ENCODE data around the gene ROPN1.
A peak's percentile ranks its signal among the peaks of the same experiment; 100 is the strongest.
"Not testable (repeated sequence)": the region's sequence is repeated elsewhere in the genome, so short reads cannot be mapped to it uniquely, and the experiment has no call there.

Gene ROPN1

DNA sequence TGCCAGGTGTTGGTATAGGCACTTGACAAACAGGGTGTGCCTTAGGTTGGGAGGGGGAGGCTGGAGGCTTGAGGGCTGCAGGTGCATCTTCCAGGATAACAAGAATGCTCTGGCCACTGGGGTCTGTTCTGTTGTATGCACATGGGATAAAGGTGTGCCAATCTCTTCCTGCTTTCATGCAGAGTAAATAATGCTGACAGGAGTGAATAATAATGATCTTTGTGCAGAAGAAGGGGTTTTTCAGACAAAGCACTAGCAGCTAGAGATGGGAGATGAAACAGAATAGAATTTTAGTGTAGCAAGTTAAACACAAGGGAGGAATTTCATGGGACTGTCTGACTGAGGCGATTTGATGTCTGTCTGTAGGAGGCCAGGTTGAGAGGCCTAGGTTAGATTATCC, 1.9 kb upstream of the ROPN1 start:
- no peak for DNase-seq

DNA sequence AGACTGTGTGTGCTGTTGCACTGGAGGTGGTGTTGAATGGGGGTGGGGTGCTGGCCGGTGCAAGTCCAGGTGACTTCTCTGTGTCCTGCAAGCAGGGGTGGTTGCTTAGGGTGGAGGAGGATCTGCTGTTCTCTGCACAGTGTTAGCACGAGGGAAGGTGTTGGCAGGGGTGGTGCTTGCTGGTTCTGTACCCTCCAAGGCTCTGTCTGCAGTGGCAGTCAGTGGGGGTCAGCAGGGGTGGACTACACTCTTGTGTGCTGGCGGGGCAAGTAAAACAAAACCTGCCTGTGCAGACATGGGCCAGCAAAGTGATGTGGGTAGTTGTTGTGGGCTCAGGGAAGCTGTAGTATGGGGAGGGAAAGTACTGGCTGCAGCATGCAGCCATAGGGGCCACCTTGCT, 5.5 kb downstream of the ROPN1 start:
- no peak for DNase-seq

DNA sequence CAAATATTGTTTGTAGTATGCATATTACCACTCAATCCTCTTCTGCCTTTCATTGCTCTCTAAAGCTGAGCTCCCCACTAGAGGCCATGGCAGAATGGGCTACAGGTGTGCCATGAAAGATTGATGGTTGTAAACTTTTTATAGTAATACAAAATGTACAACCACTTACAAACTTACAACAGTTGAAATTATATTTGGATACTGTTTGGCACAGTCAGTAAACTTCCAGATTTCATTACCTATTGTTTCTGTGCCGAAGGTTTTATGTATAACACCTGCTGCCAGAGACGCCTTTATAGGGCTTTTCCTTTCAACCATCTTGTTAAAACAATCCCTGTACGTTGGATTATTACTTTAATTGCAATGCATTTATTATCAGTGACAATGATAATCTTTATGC, 7.0 kb downstream of the ROPN1 start:
- DNase-seq = no peak

DNA sequence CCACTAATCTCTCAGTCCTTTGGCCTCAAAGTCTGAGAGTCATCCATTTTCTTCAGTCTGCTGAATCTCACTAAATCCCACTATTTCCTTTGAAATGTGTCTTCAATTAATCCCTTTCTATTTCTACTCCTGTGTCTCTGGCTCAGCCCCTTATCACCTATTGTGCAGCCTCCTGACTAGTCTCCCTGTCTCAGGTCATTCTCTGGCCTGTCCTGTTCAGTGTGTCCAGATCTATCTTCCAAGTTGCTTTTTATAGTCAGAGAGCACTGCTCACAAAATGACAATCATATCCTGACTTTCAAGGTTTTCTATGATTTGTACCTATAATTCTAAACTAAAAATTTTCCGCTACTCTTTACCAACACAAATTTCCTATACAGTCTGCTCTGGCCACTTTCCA, 7.6 kb downstream of the ROPN1 start:
- DNase-seq = no peak

DNA sequence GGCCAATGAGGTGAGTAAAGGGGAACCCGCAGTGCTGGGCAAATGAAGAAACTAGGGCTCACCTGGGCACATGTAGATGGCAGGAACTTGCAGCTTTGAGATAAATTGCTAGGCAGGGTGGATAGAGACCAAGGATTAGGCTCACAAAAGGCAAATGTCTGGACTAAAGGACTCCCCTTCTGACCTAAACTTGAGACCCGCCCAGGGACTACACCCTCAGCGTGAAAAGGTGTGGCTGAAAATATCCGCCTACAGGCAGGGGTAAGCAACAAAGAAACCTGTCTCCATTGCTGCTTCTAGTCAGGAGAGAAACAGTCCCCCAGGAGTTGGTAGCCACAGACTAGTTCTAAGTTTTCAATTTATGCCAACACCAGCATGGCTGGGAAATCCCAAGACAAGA, 10.6 kb downstream of the ROPN1 start:
- DNase-seq = not testable (repeated sequence)

DNA sequence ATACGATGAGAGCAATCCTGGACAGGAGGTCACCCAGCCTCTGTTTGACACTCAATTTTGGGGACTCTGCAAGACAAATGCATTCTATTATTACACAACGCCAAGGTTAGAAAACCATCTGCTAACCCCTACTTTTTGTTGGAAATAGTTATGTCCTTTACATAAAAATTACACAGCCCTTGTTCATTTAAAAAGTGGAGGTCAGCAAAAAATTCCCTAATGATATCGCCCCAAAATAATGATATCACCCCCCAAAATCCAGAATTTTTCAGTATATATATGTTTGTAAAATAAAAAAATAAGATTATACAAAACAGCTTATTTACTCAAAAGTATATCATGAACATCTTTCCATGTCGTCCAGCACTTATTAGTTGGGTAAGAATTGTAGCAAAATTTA, 11.4 kb downstream of the ROPN1 start:
- no peak for DNase-seq

DNA sequence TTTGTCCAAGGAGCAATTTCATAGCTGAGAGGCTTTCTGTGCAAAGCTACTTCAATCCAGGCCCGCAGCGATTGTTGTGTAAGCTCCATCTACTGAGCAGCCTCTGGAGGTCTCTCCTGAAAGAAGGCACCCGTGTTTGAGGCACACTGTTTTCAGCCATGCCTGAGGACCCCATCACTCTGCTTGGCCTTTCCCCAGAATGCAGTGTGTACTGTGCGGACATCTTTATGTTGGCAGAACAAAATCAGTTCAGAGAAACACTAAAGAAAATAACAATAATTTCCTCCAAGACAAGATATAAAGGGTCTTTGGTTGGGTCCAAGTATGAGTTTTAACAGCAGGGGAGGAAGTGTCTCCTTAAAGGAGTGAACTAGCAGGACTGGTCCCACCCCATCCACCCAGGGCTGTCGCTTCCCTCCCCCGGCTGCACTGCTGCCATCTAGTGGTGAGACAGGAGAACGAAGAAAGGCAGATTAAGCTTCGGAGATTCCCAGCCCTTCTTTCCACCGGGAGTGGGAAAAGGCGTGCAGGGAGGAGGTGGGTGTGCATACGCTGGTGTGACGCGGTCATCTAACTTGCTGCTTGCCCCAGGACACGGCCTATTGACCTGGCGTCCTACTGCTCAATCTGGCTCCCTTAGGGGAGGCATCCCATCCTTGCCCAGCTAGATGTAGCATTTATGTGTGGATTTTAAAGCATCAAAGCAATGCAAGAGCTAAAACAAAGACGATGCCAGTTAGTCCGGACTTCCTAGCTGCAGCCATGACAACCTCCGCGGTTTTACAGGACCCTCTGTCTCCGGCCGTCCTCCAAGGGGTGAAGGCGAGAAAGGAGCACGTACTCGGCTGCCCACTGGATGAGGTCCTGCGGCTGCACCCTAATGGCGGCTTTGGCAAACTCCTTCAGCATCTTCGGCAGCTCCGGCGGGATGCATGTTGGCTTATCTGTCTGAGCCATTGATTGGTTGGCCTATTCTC, 12.1 kb downstream of the ROPN1 start:
- not testable (repeated sequence) for DNase-seq

DNA sequence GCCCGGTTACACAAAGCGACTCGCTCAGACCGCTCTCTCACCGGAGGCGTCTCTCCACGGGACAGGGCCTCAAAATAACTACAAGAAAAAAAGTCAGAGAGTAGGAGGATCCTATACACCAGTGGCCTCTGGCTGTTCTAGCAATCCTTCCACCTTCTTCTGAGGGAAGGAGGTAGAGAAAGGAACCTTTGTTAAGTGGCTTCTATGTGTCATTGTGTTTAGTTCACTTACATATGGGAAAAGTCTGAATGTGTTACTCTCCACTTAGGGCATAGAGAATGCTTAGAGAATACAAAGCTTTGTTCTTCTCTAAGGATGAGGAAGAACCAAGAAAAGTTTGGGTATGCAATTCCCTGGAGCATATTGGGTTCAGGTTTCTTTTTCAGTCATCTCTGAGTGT, 15.0 kb downstream of the ROPN1 start:
- not testable (repeated sequence) for DNase-seq

DNA sequence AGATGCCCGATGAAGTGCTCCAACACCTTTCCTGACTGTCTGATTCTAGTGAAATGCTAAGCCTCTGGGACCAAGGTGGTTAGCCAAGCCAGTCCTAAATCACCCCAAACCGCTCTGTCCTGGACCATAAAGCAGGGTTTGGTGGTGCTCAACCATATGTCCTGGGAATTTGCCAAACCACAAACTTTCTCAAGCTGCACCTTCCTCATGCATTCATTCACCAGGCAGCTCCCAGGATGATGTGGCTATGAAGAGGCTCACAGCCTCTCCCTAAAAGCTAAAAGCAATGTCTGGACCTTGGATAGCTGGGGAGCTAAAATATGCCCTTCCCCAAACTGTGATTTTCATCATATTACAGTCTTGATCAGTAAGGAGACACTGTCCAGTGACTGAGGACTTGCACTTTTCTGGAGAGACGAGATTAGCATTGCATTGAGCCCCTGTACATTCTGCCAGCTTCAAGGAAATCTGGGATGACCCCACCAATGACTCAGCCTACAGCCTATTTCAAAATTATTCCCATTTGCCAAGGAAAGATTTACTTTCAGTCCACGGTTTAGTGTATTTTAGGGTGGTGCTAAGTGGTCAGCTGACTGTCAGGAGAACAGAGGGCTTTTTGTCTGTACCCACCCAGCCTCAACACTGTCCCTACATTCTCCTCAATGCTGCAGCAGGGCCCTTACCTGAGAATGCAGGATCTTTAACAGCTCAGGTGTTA, 15.6 kb downstream of the ROPN1 start:
- not testable (repeated sequence) for DNase-seq

DNA sequence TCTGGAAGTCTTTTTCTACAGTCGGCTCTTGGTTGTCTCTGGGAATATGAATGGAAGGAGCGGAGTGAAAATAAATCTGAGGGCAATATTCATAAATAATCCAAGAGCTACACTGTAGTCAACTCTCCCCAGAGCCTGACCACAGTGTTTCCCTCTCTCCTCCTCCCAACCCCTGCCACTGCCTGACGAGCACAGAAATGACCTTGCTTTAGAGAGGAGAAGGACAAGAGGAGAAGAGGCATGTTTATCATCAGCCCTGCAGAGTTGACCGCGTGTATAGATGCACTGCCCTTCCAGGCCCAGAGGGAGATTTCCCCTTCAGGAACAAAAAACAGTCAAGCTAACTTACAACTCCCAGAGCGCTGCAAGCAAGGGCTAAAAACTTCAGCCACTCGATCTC, 16.9 kb downstream of the ROPN1 start:
- DNase-seq = not testable (repeated sequence)

DNA sequence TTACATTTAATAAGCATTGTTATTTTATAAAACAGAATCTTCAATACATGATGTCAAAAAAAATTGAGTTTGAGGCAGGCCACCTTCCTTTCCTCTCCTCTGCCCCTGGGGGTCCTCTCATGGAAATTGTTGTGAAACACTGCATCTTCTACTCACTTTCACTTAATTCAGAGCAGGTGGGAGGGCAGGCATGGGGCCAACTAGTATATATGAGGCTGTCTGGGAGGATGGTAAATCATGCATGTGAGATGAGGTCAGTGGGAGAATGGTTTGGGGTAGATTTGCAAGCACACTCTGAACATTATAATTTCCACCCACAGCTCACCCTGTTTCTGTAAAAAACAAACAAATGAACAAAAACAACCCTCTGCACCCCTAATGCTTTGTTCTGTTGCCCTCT, 20.5 kb downstream of the ROPN1 start:
- DNase-seq = no peak

DNA sequence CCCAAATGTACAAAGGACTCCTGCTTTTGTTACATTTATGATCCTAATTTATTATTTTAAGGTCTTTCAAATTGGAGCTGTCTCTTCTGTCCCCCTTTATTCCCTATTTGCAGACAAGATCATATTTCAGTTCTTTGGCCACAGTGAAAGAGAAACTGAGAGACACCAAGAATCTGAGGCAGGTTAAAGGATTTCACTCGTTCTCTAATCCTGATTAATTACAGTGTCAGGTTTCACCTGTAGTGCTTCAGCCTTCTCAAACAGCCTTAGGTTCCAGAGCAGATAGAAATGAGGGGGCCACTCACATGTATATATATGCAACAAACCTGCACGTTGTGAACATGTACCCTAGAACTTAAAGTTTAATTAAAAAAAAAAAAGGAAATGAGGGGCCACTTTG, 24.7 kb downstream of the ROPN1 start:
- DNase-seq = not testable (repeated sequence)

DNA sequence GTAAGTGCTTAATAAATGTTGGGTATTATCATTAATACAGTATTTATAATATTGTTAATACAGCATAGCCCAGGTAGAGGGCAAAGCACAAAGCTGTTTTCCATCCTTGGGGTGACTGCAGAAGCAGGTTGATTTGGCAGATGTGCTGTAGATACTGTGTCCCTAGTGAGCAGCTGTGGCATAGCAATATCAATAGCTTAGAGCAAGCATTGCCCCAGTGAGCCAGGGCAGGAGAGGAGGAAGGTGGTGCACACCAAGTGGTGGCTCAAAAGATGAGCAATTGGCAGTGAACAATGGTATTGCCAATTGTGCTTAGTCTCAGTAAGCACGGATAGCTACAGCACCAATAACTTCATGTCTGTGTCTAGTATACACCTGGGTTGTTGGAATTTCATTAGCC, 25.1 kb downstream of the ROPN1 start:
- DNase-seq = not testable (repeated sequence)

DNA sequence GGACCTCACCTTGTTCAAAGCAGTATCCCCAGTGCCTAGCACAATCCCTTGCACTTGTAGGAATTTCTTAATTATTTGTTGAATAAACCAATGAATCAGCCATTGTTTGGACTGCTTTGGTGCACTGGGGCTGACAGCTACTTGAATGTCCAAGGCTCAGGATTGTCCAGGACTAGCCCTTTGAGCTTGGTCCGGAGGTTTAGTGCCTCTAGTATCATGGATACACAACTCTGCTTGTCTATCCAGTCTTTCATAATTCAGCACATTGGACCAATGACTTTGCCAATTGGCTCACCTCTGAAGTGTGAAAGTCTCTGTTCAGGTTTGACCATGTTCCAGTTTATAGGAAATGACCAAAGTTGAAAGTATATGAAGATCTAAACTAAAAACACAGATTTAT, 27.1 kb downstream of the ROPN1 start:
- DNase-seq = not testable (repeated sequence)

DNA sequence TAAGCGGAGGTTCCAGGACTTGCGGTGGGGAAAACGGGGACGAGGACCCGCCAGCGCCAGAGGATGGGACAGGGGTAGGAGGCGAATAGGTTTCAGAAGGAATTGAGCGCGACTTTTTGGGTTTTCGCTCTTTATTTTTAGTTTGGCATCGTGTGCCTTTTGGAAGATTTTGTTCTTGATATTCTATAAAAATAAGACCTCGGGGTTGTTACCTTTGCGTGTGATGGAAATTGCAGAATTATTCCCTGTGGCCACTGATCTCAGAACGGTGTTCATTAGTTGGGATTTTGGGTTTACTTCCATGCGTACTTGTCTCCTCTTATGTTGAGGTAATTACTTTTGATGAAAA, 30.4 kb downstream of the ROPN1 start:
- no peak for DNase-seq

DNA sequence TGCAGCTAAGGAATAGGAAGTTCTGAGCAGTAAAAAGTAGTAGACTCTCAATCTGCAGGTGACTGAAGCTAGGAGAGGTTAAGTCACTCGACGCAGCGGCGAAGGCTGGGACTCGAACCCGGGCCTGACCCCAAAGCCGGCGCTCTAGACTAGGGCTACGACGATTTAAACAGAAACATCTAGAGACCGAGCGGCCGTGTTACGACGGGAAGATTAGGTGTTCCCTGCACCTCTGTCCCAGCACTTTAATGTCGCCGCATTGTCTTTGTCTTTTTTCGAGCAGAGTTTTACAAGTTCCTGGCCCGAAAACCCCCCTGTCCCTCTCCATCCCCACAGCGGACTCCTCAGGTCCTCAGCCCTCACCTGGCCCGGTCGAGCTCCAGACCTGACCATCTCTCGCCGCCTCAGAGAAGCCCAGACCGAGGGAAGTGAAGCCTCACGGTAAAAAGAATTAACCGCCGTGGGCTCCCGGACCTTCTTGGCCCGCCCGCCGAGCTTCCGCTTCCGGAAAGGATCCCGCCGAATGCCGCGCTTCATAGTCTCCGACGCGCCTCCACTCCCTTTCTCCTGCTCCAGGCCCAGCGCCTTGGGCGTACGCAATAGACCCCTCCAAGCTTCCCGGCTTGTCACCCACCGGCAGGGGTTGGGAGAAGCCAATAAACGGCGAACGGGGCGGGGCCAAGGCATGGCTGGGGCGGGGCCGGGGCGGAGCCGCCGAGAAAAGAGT, 31.0 kb downstream of the ROPN1 start, which contains the start of gene CCDC14:
Gene CCDC14, minus strand, starts transcription at position 449 of the 727 bp plus-strand sequence. Its CDS starts 56 bp downstream, at position 393.
- DNase-seq = peak; percentile 78

DNA sequence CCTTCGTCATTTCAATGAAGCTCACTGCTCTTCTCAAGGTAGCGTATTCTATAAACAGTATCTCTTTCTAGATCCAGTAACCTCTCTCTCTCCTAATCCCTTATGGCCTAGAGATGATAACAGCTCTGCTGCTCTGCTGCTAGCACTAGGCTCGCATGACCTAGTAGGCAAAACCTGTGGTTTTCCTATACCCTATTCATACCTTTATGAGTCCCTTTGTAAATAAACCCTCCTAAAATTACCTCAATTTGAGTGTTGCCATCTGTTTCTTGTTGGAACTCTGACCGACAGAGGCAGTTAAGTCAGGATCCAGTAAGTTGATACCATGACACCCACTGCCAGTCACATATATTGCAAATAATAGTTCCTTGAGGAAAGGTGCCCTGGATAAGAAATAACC, 38.2 kb downstream of the ROPN1 start:
- no peak for DNase-seq

DNA sequence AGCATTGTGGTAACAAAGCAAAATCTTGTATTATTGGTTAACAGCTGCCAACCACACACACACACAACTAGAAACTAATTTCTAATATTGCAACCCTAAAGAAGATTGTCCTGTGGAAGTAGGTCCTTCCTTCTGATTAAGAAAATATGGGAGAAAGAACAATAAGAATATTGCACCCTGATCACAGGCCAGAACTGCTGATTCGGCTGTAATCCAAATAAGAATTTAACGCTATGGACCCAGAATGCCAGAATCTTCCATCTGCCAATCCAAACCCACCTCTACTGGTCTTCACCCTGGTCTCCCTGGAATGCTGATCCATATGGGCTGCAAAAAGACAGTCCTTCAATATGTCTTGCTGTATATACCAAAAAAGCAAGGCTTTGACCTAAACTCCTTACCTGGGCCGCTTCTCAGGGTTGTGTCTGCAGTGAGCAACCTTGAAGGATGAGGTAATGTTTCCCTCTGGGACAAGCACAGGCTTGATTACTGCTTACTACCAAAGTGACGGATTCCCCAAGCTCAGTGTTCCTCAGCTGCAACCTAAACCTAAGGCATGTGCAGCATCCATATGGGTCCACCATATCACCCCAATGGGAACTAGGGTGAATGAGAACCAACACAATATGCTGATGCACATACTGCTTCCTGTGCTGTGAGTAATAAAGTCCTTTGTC, 38.9 kb downstream of the ROPN1 start:
- no peak for DNase-seq

DNA sequence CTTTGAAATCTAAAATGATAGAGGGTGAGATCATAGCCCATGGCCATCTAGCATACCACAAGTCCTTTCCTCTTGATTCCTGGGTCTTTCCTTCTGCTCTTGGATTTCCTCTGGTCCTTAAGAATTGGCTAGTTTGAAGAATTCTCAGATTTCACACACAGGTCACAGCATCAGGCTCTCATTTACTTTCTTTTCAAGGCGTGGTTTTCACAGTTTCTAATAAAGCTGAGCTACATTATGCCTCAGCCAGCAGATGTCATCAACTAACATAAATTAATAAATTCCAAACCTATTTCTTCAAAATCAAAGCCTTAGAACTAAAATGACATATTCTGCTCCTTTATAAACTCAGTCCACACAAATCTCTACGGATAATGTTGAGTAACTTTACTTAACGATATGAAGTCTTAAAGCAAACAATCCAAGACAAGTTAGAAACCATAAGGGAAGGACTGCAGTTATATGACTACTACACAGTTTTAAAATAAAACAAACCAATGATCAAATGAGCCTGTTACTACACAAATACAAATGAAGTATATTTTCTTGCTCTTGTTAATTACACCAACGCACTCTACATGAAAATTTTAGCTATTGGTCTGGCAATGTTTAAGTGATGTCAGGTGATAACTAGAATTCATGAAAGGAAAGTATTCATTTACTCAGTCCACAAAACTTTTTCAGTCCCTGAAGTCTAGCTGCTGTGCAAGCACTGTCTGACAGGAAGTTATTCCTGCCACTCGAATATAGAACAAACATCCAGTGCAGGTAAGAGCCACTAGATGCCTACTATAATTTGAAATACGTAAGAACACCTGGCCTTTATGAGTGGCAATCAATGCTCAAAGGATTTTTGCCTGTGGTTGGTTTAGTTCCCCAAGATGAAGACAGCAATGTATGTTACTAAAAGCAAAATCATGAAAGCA, 40.1 kb downstream of the ROPN1 start:
- DNase-seq = no peak

DNA sequence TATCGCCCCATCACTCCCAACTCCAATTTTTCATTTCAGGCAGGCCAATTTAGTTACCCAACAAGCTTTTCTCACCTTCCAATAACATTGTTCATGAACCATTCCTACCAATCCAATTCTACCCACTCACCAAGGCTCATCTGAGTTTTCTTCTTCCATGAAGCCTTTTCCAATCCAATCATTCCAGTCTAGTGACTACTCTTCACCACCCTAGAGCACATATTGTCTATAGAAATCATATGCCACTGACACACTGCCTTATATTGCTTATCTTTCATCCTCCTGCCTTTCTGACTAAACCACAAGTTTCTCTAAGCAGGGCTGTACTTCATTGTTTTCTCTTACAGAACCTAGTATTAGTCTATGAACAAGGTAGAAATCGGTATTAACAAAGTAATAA, 42.3 kb downstream of the ROPN1 start:
- no peak for DNase-seq

DNA sequence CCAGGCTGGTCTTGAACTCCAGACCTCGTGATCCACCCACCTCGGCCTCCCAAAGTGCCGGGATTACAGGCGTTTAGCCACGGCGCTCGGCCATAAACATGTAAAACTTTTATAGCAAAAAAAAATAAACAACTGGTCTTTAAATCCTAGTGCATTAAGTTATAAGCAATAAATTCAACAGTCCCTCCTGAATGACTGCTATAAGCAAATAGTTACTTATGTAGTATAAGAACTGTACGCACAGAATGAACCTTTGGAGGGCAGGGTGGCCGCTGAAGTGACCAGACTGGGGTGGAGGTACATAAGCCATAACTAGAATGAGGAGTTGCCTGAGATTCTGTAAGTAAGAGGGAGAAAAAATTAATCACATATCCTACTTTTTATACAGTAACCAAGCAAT, 43.5 kb downstream of the ROPN1 start:
- DNase-seq = no peak

DNA sequence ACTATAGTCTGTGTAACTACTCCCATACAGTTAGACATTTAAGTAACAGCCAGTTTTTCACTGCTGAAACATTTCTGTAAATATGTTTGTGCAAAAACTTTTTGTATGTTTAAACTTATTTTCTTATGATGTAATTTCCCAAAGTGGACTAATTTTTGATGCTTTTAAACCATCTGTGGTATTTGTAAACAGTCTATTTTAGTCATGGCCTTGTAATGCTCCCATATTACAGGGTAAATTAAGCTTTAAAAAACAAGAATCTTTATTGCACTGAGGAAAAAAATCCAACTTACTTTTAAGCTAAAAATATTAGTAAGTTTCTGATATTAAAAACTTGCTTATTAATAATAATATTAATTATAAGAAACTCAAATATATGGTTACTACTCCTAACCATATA, 44.4 kb downstream of the ROPN1 start:
- no peak for DNase-seq
